Measurements from ENCODE around the gene IL13. TPM values are rescaled to one million over a fixed set of nuclear protein-coding genes. Genes with fewer than 3 reads are reported as not detected.

IL13 gene
- total RNA-seq, 1 experiment from 2014 or later, result not detected

GRCh38 chr5:132686193-132686592 lies 28.2 kb downstream of the IL13 start:
- DNase-seq (ENCODE audit: low spot score), result no peak
- Histone ChIP-seq H3K4me1 (ENCODE audit: insufficient read depth, low read length, poor library complexity, severe bottlenecking) (no peaks in the 10 kb centered on the region), H3K9me3 (ENCODE audit: low read depth, low read length, poor library complexity, severe bottlenecking) (no peaks in the 10 kb centered on the region), H3K27ac (ENCODE audit: low read depth, low read length, poor library complexity, severe bottlenecking) (no peak overlapping the region), H3K4me3 (ENCODE audit: low read depth, low read length, poor library complexity, severe bottlenecking) (no peak overlapping the region), H3K27me3 (replicated peaks; ENCODE audit: insufficient read depth, low read depth, low read length, poor library complexity) (no peaks in the 10 kb centered on the region), H3K36me3 (ENCODE audit: insufficient read depth, low read length, poor library complexity, severe bottlenecking) (no peaks in the 10 kb centered on the region)
- ChIA-PET POLR2A (ENCODE audit: low non-redundant PET) (no interaction called here), CTCF (interaction anchor here (0.7 kb wide), 1 partner anchor 297 kb away, joined by 4 read pairs; no protein-coding TSS in a partner anchor)
- no TSS peak for BruUV-seq (replicated peaks)
- intact Hi-C loops (cut with micrococcal nuclease; ENCODE audit: unreplicated experiment), result no loop called here
- no peak for TF ChIP-seq EZH2 (IDR thresholded peaks at IDR 0.05; ENCODE audit: borderline replicate concordance, low read depth, low read length, poor library complexity, severe bottlenecking)

- Histone ChIP-seq H3K4me1 (ENCODE audit: insufficient read depth, low read length, poor library complexity, severe bottlenecking) (no peaks in the 10 kb centered on the region), H3K4me3 (ENCODE audit: low read depth, low read length, poor library complexity, severe bottlenecking) (no peak overlapping the region), H3K27me3 (replicated peaks; ENCODE audit: insufficient read depth, low read depth, low read length, poor library complexity) (no peaks in the 10 kb centered on the region), H3K9me3 (ENCODE audit: low read depth, low read length, poor library complexity, severe bottlenecking) (no peaks in the 10 kb centered on the region), H3K27ac (ENCODE audit: low read depth, low read length, poor library complexity, severe bottlenecking) (no peak overlapping the region), H3K36me3 (ENCODE audit: insufficient read depth, low read length, poor library complexity, severe bottlenecking) (no peaks in the 10 kb centered on the region)
- DNase-seq (ENCODE audit: low spot score), result no peak
- intact Hi-C loops (cut with micrococcal nuclease; ENCODE audit: unreplicated experiment), result no loop called here
- ChIA-PET POLR2A (ENCODE audit: low non-redundant PET) (interaction anchor here (0.5 kb wide), 1 partner anchor 319 kb away, joined by 11 read pairs; the partner anchor contains the start of gene SLC22A5), CTCF (no interaction called here)
- no TSS peak for BruUV-seq (replicated peaks)
- TF ChIP-seq CTCF (conservative IDR thresholded peaks at IDR 0.05; ENCODE audit: low read depth, low read length), result no peak
- TF ChIP-seq EZH2 (IDR thresholded peaks at IDR 0.05; ENCODE audit: borderline replicate concordance, low read depth, low read length, poor library complexity, severe bottlenecking), result no peak
These were observed 30.0 kb downstream of the IL13 start for GRCh38 chr5:132687995-132688394.

GRCh38 chr5:132688536-132689339 lies 30.8 kb downstream of the IL13 start:
- Histone ChIP-seq H3K9me3 (ENCODE audit: low read depth, low read length, poor library complexity, severe bottlenecking) (no peaks in the 10 kb centered on the region), H3K27ac (ENCODE audit: low read depth, low read length, poor library complexity, severe bottlenecking) (no peak overlapping the region), H3K4me1 (ENCODE audit: insufficient read depth, low read length, poor library complexity, severe bottlenecking) (no peaks in the 10 kb centered on the region), H3K4me3 (ENCODE audit: low read depth, low read length, poor library complexity, severe bottlenecking) (no peak overlapping the region), H3K27me3 (replicated peaks; ENCODE audit: insufficient read depth, low read depth, low read length, poor library complexity) (no peaks in the 10 kb centered on the region), H3K36me3 (ENCODE audit: insufficient read depth, low read length, poor library complexity, severe bottlenecking) (no peaks in the 10 kb centered on the region)
- no peak for DNase-seq (ENCODE audit: low spot score)
- TF ChIP-seq CTCF (conservative IDR thresholded peaks at IDR 0.05; ENCODE audit: low read depth, low read length), result no peak
- no peak for TF ChIP-seq EZH2 (IDR thresholded peaks at IDR 0.05; ENCODE audit: borderline replicate concordance, low read depth, low read length, poor library complexity, severe bottlenecking)
- intact Hi-C loops (cut with micrococcal nuclease; ENCODE audit: unreplicated experiment), result no loop called here
- POLR2A ChIA-PET (ENCODE audit: low non-redundant PET), result no interaction called here
- CTCF ChIA-PET, result no interaction called here
- BruUV-seq (replicated peaks), result no TSS peak
